Neural cell (in vitro differentiated cells): ENCODE measurements around the gene GRIK3. TPM values are rescaled to one million over a fixed set of nuclear protein-coding genes. Genes with fewer than 3 reads are reported as not detected.

Source experiments
- H2AFZ ChIP-seq: fragments of 200-600, 300-800 bp; sonication (generic), shearing (Covaris generic); 2 replicates; pipeline ENCODE4 v1.6.0; 2014; ENCODE audit warnings: low read depth, mild to moderate bottlenecking, antibody characterized with exemption, low read length, moderate library complexity
- H3F3A ChIP-seq: fragments of 200-600 bp; shearing (Covaris generic); 2 replicates; pipeline ENCODE4 v1.6.1; 2016; ENCODE audit warnings: mild to moderate bottlenecking, moderate library complexity, mixed read lengths, antibody characterized with exemption, low read length; ENCODE audit not compliant: insufficient read depth, poor library complexity, severe bottlenecking
- H3K27ac ChIP-seq: fragments of 200-600, 300-800 bp; sonication (generic), shearing (Covaris generic); 2 replicates; pipeline ENCODE4 v1.5.1; 2014; ENCODE audit warnings: mild to moderate bottlenecking, low read length, moderate library complexity
- H3K27me3 ChIP-seq: fragments of 300-800, 200-600 bp; sonication (generic), shearing (Covaris generic); 2 replicates; pipeline ENCODE4 v1.6.0; 2014; ENCODE audit warnings: mild to moderate bottlenecking, low read depth, low read length, moderate library complexity; ENCODE audit not compliant: insufficient read depth
- H3K36me3 ChIP-seq: fragments of 300-800, 200-600 bp; sonication (generic), shearing (Covaris generic); 2 replicates; pipeline ENCODE4 v1.5.1; 2014; ENCODE audit warnings: mild to moderate bottlenecking, antibody characterized with exemption, low read length, moderate library complexity; ENCODE audit not compliant: insufficient read depth
- H3K4me2 ChIP-seq: fragments of 300-800, 200-600 bp; sonication (generic), shearing (Covaris generic); 2 replicates; pipeline ENCODE4 v1.6.0; 2014; ENCODE audit warnings: mild to moderate bottlenecking, low read length
- H3K4me3 ChIP-seq: fragments of 300-800, 200-600 bp; sonication (generic), shearing (Covaris generic); 2 replicates; pipeline ENCODE4 v1.5.1; 2014; ENCODE audit warnings: mild to moderate bottlenecking, low read length, moderate library complexity
- H3K79me2 ChIP-seq: fragments of 200-600 bp; shearing (Covaris generic); replicated peaks from 2 replicates; pipeline ENCODE4 v1.6.0; 2014; ENCODE audit warnings: mild to moderate bottlenecking, low read length, moderate library complexity; ENCODE audit not compliant: insufficient read depth
- H3K9ac ChIP-seq: fragments of 300-800, 200-600 bp; sonication (generic), shearing (Covaris generic); 2 replicates; pipeline ENCODE4 v1.6.1; 2016; ENCODE audit warnings: mild to moderate bottlenecking, low read length, mixed read lengths
- H3K9me2 ChIP-seq: fragments of 200-600 bp; shearing (Covaris generic); 2 replicates; pipeline ENCODE4 v1.6.1; 2016; ENCODE audit warnings: mild to moderate bottlenecking, low read length, mixed read lengths; ENCODE audit not compliant: insufficient read depth
- H3K9me3 ChIP-seq: fragments of 200-600, 300-800 bp; sonication (generic), shearing (Covaris generic); 2 replicates; pipeline ENCODE4 v1.6.1; 2016; ENCODE audit warnings: mild to moderate bottlenecking, mixed run types, low read length, moderate library complexity, mixed read lengths
- H4K20me1 ChIP-seq: fragments of 200-600 bp; shearing (Covaris generic); 2 replicates; pipeline ENCODE4 v1.6.1; 2016; ENCODE audit warnings: mild to moderate bottlenecking, mixed run types; ENCODE audit not compliant: insufficient read depth
- EP300 ChIP-seq: fragments of 450-650 bp; conservative IDR thresholded peaks from 2 replicates; pipeline ENCODE4 v1.6.1; 2014; ENCODE audit warnings: antibody characterized with exemption, mild to moderate bottlenecking, moderate library complexity; ENCODE audit not compliant: poor library complexity, severe bottlenecking
- EZH2 ChIP-seq: fragments of 200-600, 300-800 bp; shearing (Covaris generic), sonication (generic); IDR thresholded peaks from 2 replicates; pipeline ENCODE4 v1.6.1; 2014; ENCODE audit warnings: antibody characterized with exemption, low read length, borderline replicate concordance, mild to moderate bottlenecking; ENCODE audit not compliant: insufficient read depth, poor library complexity, severe bottlenecking
- MXI1 ChIP-seq: fragments of 450-650 bp; conservative IDR thresholded peaks from 2 replicates; pipeline ENCODE4 v1.6.1; 2014; ENCODE audit warnings: antibody characterized with exemption, mild to moderate bottlenecking; ENCODE audit not compliant: poor library complexity, severe bottlenecking
- POLR2AphosphoS5 ChIP-seq: IDR thresholded peaks from 2 replicates; pipeline ENCODE4 v1.6.1; 2012
- RAD21 ChIP-seq: fragments of 450-650 bp; conservative IDR thresholded peaks from 2 replicates; pipeline ENCODE4 v1.6.1; 2014; ENCODE audit warnings: antibody characterized with exemption, mild to moderate bottlenecking, moderate library complexity
- REST ChIP-seq: IDR thresholded peaks from 2 replicates; pipeline ENCODE4 v1.6.1; 2012; ENCODE audit warnings: borderline replicate concordance
- SMC3 ChIP-seq: fragments of 450-650 bp; conservative IDR thresholded peaks from 2 replicates; pipeline ENCODE4 v1.6.1; 2014; ENCODE audit warnings: antibody characterized with exemption, mild to moderate bottlenecking, moderate library complexity; ENCODE audit not compliant: poor library complexity
- TAF1 ChIP-seq: IDR thresholded peaks from 2 replicates; pipeline ENCODE4 v1.6.1; 2012; ENCODE audit warnings: low read depth
- polyA plus RNA-seq: library from polyadenylated mRNA; depleted of rRNA; stranded (reverse); fragments of >200 nt; gene quantifications from 2 replicates; pipeline ENCODE4 v1.2.3, GENCODE V29; 2014
- TF ChIP-seq, protein P1 (sequence below): fragments of 450-650 bp; IDR thresholded peaks from 2 replicates; pipeline ENCODE4 v1.5.1; 2014; ENCODE audit warnings: antibody characterized with exemption, mild to moderate bottlenecking, moderate library complexity; ENCODE audit not compliant: poor library complexity, severe bottlenecking

The GRIK3 gene
- polyA plus RNA-seq, 1 donor from 2014 or later: 5.0 TPM

DNA sequence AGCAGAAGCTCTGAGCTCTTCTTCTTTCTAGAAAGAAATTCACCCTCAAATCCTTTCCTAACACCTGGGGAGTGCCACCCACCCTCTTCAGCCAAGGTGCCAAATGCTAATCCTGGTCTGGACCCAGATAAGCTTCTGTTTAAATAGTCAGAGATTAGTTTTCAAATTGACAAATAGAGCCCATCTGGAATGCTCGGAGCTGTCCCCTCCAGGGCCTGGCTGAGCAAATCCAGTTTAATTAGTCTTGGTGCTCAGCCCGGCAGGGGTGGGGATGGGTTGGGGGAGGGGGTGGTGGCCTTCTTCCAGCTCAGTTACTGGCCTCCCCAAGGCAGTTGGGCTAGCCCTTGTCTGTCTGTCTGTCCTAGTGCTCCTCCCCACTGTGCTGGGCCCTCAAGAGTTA, 269.5 kb downstream of the GRIK3 start:
- Histone ChIP-seq H3K27ac (no peak overlapping the region), H3K9ac (no peak overlapping the region), H3F3A (no peaks in the 10 kb centered on the region), H3K4me2 (no peak overlapping the region), H3K79me2 (no peaks in the 10 kb centered on the region), H2AFZ (no peak overlapping the region), H3K4me3 (no peak overlapping the region), H3K36me3 (no peaks in the 10 kb centered on the region), H3K9me3 (no peaks in the 10 kb centered on the region), H3K9me2 (no peaks in the 10 kb centered on the region), H4K20me1 (no peaks in the 10 kb centered on the region), H3K27me3 (no peaks in the 10 kb centered on the region)
- TF ChIP-seq TAF1 (no peak), EP300 (no peak), RAD21 (no peak), EZH2 (no peak), MXI1 (no peak), SMC3 (no peak), REST (no peak), POLR2AphosphoS5 (no peak)
- TF ChIP-seq, protein P1, sequence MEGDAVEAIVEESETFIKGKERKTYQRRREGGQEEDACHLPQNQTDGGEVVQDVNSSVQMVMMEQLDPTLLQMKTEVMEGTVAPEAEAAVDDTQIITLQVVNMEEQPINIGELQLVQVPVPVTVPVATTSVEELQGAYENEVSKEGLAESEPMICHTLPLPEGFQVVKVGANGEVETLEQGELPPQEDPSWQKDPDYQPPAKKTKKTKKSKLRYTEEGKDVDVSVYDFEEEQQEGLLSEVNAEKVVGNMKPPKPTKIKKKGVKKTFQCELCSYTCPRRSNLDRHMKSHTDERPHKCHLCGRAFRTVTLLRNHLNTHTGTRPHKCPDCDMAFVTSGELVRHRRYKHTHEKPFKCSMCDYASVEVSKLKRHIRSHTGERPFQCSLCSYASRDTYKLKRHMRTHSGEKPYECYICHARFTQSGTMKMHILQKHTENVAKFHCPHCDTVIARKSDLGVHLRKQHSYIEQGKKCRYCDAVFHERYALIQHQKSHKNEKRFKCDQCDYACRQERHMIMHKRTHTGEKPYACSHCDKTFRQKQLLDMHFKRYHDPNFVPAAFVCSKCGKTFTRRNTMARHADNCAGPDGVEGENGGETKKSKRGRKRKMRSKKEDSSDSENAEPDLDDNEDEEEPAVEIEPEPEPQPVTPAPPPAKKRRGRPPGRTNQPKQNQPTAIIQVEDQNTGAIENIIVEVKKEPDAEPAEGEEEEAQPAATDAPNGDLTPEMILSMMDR: no peak

DNA sequence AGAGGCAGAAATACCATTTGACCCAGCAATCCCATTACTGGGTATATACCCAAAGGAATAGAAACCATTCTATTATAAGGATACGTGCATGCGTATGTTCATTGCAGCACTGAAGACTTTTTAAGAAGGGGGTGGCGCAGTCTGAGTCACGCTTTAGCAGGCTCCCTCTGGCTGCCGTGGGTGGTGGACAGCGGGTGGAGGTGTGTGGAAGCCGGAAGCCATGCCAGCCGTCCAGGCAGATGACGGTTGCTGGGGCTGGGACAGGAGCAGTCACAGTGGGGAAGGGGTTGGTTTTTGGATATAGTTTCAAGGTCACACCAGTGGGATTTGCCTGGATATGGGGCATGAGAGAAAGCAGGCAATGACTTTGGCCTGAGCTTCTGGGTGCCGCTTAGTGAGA, 270.5 kb downstream of the GRIK3 start:
- Histone ChIP-seq H3K9me3 (no peaks in the 10 kb centered on the region), H2AFZ (no peak overlapping the region), H3K9me2 (no peaks in the 10 kb centered on the region), H3K9ac (no peak overlapping the region), H3K27me3 (no peaks in the 10 kb centered on the region), H3K4me3 (no peak overlapping the region), H3K4me2 (no peak overlapping the region), H3K27ac (no peak overlapping the region), H4K20me1 (no peaks in the 10 kb centered on the region), H3K36me3 (no peaks in the 10 kb centered on the region), H3K79me2 (no peaks in the 10 kb centered on the region), H3F3A (no peaks in the 10 kb centered on the region)
- TF ChIP-seq TAF1 (no peak), RAD21 (no peak), MXI1 (no peak), EP300 (no peak)

GRCh38 chr1:36762174-36762573, 272.1 kb downstream of the GRIK3 start:
- H3K9ac ChIP-seq: no peak overlapping the region
- no peak overlapping the region for H3K4me2 ChIP-seq
- H3K4me3 ChIP-seq: no peak overlapping the region
- H3F3A ChIP-seq: no peaks in the 10 kb centered on the region
- TF ChIP-seq TAF1: no peak
- no peak for TF ChIP-seq EP300
- TF ChIP-seq RAD21: no peak
- no peaks in the 10 kb centered on the region for H3K9me2 ChIP-seq
- H3K9me3 ChIP-seq: no peaks in the 10 kb centered on the region
- no peak overlapping the region for H3K27ac ChIP-seq
- no peaks in the 10 kb centered on the region for H3K79me2 ChIP-seq
- no peak overlapping the region for H2AFZ ChIP-seq
- H3K36me3 ChIP-seq: no peaks in the 10 kb centered on the region
- no peaks in the 10 kb centered on the region for H4K20me1 ChIP-seq
- no peaks in the 10 kb centered on the region for H3K27me3 ChIP-seq
